ENCODE results near the gene CENPP.
"Not testable (repeated sequence)": the region's sequence is repeated elsewhere in the genome, so short reads cannot be mapped to it uniquely, and the experiment has no call there.

Gene CENPP

DNA sequence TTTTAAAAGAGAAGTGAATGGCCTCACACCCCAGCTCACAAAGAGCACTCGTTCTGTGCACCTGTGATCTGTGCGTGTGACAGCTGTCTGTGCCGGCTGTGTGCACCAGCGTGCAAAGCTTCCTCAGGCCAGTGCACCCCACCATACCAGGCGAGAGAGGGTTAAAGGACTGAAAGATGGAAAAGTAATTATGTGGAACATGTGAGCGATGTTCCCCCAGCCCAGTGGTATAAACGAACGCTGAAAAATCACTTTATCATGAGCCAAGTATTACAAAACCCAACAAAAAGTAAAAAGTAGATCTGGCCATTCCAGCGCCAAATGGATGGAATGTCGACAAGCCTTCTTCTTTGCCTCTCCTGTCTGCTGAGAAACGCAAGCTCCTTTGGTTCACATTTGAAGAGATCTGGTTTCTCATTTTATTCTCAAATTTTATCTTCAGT lies 290.5 kb downstream of the CENPP start:
- no peak for DNase-seq (ENCODE audit: low read depth)

DNA sequence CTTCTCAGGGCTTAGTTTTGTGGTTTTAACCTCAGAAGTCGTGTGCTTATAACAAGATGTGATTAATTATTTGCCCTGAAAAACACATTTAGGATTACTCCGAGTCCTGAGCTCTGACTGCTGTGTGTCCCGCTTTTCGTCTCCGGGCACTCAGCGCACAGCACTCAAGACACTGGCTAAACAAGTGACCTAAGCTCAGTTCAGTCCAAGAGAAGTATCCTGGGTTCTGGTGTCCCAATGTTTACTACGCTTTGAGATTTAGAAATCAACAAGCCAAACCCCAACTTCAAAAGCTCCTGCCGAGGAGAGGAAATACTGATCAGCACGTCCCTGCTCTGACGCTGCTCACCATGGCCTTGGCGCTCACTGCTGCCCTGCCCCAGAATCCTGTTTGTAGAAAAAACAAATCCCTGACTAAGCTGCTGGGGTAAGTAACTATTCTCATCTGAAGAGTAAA lies 290.9 kb downstream of the CENPP start:
- DNase-seq (ENCODE audit: low read depth), result no peak

DNA sequence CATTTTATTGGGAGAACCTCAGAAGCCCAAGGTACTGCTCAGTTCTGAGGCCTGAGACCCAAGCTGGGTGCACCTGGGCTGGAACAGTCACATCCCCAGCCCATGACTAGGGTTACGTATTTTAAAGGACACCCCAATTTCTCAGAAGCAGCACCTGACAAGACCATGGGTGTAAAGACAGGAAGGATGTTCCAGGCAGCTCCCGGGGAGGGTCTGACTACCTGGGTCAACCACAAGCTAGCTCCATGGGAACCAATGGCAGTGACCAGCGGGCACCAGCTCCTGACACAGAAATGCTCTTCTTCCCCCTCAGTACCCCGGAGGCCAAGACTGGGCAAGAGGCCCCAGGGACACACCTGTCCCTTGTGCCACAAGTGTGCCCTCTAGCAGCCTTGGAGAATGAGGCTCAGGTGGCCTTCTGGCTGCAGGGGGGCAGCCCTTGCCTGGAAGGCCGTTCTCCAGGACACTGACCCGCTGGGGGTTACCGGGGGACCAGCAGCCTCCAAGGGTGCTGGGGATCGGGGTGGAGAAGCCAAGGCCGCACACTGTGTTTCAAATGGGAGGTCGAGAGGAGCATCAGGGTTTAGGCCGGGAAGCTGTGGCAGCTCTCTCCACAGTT lies 291.6 kb downstream of the CENPP start:
- no peak for DNase-seq (ENCODE audit: low read depth)

DNA sequence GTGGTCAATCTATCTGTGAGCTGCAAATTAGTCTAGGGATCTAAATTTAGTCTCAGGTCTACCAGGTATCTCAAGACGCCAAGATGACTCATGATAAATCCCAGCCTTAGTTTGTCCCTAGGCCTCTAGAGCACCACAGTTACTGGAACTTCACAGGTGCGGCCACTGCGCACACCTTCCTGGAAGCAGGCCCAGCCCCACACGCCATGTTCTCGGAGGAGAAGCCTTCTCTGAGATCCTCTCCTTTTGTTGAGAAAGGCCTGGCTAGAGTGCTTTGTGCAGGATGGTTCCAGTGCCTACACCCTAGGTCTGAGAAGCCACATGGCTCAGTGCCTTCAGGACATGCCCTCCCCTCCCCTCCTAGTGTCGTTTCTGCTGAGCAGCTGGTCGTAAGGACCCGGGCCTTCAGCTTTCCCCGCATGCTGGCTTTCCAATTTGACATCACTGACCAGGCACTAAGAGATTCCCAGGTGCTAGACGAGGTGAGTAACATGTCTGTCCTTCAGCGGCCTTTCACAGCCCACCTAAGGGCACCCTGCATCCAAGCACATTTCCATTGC lies 292.3 kb downstream of the CENPP start:
- DNase-seq (ENCODE audit: low read depth), result no peak

DNA sequence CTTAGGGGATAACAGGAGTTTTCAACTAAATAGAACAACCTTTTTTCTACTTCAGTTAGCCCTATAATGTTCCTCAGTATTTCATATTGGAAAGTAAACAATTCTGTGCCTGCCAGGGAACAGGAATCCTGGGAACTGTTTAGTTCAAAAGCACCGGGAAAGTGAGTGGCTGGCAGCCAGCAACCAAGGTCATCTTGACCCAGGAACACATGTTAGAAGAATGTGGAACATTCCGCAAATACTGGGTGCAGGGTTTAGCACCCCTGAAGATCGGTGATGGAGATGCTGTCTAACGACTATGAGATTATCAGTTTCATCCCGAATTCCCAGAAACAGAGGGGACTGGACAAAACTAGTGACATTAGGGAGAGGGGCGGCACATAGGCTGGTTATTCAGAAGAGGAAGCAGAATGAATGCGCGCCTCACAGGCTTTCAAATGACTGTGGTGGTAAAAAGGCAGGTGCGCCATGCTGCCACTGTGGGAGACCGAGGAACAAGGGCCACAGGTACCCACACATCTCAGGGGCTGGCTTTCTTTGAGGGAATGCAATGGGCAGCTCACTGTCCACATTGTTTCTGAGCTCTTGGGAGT lies 293.0 kb downstream of the CENPP start:
- DNase-seq (ENCODE audit: low read depth), result no peak

DNA sequence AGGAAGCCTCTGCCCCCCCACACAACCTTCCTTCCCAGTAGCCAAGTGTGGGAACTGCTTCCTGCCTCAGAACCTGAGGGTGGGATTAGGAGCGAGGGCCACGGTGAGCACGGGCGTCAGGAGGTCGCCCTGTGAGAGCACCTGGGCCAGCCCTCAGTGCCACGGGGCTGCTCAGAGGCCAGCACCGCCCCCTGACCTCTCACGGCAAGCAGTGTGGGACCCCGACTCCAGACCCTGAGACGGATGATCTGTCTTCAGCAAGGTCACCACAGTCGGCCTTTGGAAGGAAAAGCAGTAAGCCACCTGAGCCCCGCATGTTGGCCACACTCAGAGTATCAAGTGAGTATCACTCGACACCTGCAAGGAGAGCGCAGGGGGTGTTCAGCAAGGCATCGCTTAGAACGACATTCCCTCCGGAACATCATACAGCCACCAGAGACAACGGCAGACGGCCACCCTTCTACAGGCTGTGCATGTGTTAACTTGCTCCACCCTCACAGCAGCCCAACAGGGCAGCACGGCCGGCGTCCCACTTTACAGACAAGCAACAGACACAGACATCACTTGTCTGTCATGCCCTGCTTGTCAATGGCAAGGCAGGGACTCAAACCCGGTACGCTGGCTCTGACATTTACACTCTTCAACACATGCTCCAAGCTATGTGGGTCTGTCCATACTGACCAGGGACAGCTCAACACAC lies 294.0 kb downstream of the CENPP start:
- no peak for DNase-seq (ENCODE audit: low read depth)

DNA sequence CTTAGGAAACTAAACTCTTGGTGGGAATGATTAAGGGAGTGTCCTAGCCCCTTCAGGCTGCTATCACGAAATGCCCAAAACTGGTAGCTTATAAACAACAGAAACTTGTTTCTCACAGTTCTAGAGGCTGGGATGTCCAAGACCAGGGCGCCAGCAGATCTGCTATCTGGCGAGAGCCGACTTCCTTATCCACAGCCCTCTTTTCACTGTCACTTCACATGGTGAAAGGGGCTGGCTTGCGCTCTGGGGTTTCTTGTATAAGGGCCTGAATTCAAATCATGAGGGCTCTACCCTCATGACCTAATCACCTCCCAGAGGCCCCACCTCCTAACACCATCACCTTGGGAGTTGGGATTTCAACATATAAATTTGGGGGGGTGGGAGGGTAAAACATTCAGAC lies 295.1 kb downstream of the CENPP start:
- DNase-seq (ENCODE audit: low read depth), result no peak

DNA sequence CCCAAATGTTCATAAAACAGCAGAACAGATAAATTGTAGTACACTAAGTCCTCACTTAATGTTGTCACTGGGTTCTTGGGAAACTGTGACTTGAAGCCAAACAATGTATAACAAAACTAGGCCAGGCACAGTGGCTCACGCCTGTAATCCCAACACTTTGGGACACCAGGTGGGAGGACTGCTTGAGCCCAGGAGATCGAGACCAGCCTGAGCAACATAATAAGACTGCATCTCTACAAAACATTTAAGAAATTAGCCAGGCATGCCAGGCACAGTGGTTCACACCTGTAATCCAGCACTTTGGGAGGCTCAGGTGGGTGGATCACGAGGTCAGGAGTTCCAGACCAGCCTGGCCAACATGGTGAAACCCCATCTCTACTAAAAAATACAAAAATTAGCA lies 298.2 kb downstream of the CENPP start:
- not testable (repeated sequence) for DNase-seq (ENCODE audit: low read depth)

DNA sequence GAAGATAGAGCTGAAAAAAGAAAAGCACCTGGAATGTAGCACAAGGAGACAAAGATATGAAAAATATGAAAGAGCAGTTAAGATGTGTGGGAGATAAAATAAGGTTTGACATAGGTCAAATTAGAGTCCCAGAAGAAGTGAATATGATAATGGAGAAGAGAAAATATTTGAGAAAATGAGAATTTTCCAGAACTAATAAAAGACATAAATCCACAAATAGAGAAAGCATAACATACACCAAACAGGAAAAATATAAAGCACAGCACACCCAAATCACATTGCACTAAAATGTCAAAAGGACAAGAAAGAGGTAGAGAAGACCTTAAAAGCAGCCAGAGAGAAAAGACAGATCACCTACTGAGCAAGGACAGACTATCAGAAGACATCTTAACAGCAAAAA lies 300.7 kb downstream of the CENPP start:
- DNase-seq (ENCODE audit: low read depth), result no peak

DNA sequence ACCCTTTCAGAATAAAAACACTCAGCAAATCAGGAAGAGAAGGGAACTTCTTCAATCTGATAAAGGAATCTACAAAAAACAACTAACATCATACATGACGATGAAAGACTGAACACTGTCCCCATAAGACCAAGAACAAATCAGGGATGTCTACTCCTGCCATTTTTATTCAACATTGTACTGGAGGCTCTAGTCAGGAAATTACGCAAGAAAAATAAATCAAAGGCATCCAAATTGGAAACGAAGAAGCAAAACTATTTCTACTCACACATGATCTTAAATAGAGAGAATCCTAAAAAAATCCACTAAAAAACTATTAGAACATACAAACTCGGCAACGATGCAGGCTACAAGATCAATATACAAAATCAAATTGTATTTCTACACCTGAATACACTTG lies 301.9 kb downstream of the CENPP start:
- DNase-seq (ENCODE audit: low read depth), result no peak

DNA sequence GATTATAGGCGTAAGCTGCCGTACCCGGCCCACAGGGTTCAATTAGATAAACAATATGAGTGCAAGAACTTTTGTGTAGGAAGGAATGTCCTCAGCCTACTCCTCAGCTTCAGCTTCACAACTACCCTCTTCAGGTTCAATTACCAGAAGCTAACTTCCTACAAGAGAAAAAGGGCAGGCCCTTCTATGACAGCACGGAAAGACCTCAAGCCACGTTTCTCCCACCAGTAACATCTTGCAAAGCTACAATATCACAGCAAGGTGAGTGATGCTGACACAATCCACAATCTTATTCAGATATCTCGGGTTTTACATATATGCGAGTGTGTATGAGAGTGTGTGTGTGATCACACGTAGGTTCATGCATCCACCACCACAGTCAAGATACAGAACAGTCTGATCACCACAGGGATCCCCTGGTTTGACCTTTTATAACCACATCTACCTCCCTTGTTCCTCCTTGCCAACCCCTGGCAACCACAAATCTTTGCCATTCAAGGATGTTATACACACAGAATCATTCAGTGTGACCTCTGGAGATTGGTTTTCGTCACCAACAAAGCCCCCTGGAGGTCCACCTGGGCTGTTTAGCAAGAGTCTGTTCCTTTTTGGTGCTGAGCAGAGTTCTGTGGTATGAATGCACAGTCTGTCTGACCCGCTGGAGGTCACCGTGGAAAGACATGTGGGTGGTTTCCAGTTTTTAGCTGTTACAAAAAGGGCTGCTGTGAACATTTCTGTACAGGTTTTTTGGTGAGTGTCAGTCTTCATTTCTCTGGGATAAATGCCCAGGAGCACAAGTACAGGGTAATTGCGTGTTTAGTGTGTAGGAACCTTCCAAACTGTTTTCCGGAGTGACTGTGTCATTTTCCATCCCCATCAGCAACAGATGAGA lies 305.9 kb downstream of the CENPP start:
- DNase-seq (ENCODE audit: low read depth), result no peak

DNA sequence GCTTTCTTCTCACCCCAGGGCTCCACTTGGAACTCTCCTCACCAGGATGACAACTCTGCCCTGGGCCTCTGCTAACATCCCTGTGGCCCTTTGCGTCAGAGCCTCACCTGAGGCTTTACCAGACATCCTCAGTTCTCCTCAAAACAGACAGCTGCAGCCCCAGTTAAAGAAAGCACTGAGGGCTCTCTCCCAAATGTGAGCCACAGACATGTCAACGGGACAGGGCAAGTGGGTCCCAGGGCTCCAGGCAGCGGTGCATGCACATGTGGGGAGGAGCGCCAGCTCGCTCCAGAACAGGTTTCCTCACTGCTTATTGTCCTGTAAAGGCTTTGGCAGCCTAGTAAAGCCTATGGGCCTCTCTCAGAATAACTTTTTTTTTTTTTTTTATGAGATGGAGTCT lies 306.9 kb downstream of the CENPP start:
- DNase-seq (ENCODE audit: low read depth), result no peak

DNA sequence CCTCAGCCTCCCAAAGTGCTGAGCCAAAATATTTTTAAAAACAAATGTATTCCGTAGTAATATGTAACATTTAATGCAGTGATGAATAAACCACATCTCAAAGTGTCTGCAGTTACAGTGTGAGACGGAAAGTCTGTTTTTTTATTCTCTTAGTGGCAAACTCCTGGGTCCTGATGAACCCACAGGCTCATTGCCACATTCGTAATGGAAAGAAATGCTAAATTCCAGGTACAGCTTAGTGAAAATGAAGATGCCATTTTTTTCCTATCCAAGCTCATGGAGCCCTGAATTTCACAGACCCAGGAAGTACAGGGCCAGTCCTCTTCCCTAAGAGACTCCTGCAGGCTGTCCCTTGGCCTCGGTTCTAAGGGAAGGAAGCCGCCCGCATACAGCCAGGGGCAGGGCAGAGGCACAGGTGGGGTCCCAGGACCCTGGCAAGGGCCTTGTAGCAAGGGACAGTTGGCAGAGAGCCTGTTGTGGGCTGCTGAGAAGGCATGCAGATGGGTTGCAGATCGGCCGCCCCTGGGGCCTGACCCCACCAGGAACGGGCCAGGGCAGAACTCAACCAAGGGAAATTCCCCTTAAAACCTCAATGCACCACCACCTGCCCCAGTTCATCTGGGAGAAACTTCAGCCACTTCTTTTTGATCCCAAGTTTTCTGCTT lies 308.0 kb downstream of the CENPP start:
- no peak for DNase-seq (ENCODE audit: low read depth)

DNA sequence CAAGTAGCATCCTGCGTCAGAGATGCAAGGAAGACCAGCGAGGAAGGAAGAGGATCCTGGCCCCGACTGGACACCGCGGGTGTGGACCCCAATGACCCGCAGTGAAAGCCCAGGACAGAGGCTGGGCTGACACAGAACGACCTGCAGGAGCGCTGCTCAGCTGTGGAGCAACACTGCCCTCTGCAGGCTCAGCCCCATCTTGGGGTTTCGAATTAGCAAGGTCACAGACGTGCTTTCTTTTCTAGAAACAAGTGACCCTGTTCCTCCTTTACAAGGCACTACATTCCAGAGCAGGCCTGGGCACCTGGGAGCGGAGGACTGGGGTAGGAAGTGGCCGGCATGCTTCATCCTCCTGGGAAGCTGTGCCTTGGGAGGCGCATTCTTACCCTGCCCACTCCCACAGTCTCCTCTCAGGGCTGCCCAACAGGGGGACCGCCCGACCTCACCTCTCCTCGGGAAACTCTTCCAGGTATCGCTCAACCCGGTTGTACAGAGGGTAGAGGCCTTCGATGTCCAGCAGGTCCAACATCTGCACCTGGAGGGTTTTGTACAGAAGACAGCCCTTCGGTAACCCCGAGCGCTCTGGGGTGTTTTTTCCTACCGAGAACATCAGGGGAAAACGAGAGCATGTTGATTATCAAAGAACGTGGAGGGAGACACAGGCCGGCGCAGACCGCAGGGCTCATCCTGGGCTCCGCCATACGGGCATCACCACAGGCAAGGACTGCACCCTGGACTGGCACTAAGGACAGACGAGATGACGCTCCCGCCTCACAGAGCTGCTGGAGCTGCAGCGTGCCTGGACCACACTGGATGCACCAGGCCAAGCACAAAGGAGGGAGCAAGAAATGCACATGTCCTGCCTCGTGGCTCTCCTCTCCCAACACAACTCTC lies 309.2 kb downstream of the CENPP start:
- DNase-seq (ENCODE audit: low read depth), result no peak

DNA sequence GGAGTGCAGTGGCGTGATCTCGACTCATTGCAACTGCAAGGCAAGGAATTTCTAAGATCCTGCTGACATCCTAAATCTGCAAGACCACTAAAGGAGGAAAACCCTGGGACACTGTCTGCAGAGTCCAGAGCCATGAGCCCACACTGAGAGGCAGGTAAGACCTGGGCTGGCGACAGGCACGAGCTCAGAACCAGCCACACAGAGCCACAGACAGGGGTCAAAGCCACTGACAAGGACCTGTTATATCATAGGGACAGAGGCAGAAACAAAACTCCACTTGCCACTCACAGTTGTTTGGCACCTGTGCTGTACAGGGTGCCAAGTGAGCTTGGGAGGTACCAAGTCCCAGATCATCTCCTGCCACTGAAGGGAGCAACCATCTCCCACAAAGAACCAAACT lies 310.0 kb downstream of the CENPP start:
- no peak for DNase-seq (ENCODE audit: low read depth)

DNA sequence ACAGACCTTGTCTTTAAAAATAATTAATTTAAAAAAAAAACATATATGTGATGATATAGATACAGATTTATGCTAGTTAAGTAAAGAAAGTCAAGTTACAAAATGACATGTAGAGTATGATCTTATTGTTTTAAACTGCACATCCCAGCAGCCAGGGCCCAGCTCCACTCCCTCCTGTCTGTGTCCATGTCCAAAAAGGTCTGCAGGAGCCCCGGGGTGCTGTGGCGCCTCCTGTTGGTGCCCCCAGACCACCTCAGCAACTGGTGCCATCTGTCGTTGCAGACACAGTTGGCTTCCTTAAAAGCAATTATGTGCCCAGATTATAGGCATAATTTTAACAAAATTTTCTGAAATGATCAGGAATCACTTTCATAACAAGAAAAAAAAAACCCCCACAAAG lies 310.9 kb downstream of the CENPP start:
- DNase-seq (ENCODE audit: low read depth), result no peak

DNA sequence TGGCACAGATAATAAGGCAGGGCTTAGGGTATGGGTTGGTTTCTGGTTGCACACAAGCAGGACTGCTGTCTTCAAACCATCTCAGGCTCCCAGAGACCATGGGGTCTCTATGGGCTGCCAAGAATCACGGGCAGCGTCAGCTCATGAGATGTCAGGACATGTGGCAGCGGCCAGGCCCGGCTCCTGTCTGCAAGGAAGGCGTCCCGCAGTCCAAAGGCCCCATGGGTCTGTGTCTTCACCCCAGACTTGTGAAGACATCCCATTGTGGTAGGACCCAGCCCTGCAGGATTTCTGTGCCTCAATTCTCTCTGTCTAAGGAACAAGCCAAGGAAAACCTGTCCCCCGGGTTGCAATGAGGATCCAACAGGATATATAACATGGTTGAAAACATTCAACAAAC lies 311.6 kb downstream of the CENPP start:
- no peak for DNase-seq (ENCODE audit: low read depth)

DNA sequence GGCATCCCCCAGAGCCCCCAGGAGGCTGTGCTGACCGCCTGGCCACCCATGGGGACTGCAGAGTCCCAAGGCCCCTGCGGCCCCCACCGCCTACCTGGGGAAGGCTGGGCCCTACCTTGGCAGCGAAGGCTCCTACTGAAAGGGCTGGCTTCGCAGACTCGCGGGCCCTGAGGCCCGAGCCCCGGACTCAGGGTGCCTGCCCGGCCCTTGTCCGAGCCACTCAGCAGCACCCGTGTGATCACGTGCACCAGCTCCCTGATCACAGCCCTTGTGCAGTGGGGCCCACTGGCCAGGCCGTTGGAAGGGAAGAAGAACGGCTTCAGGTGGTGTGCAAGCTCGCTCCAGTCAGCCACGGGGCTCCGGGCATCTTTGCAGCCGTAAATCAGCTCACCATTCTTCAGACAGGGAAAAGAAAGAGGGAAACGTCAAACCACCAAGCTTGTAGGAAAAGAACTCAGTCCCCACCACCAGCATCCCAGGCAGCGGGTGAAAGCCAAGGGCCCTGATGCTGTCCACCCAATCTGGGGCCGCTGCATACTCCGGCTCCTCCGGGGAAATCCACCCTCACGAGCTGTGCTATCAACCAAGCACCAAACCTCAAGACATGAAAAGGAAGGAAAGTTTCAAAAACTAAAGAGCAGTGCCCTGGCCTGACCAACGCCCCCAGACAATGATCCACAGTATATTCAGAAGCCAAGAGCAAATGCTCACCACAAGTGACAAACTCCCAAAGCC lies 312.3 kb downstream of the CENPP start:
- DNase-seq (ENCODE audit: low read depth), result no peak

DNA sequence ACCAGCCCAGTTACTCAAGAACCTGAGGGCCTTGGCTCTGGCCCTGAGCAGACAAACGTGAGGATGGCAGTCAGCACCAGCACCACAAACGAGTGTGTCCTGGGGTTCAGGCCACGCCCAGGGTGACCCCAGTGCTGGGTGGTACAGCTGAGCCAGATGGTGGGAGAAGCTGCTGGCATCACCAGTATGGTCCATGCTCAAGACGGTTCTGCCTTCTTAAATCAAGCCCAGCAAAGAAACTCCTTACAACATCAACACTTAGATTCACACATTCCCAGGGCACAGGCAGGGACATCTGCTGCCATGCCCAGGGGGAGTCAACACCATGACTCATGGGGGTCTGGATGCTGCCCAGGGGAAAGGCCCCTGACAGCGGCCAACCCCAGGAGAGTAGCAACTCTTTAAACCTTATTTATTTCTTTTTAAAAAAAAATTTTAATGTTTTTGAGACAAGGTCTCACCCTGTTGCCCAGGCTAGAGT lies 312.9 kb downstream of the CENPP start:
- DNase-seq (ENCODE audit: low read depth), result no peak

DNA sequence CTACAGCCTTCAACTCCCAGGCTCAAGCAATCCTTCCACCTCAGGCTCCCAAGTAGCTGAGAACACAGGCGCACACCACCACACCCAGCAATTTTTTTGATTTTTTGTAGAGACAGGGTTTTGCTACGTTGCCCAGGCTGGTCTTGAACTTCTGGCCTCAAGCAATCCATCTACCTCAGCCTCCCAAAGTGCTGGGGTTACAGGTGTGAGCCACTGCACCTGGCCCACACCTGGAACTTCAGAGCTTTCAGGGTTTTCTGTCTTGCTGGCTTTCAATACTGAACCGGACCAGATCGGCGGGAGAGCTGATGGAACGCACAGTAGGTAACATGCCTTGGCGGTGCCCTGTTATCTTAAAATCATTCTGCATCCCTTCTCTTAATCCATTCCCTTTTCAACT lies 313.4 kb downstream of the CENPP start:
- DNase-seq (ENCODE audit: low read depth), result no peak
